GM23338 (cell line): ENCODE measurements around the gene PDE7B. TPM values are rescaled to one million over a fixed set of nuclear protein-coding genes. Genes with fewer than 3 reads are reported as not detected.

Experiments
- ATAC-seq: fragments of 200-7000 bp; cut with Tn5 transposase; 3 replicates; pipeline ENCODE4 v1.9.1; 2020
- DNase-seq: peaks from one replicate; pipeline ENCODE4 v3.0.0-alpha.2; 2015; ENCODE audit warnings: low spot score
- H2AFZ ChIP-seq: fragments of 200-600 bp; sonication (generic); 2 replicates; pipeline ENCODE4 v1.8.0; 2016; ENCODE audit warnings: antibody characterized with exemption, mild to moderate bottlenecking, moderate library complexity
- H3F3A ChIP-seq: fragments of 200-600 bp; sonication (generic); replicated peaks from 2 replicates; pipeline ENCODE4 v1.8.0; 2017; ENCODE audit warnings: antibody characterized with exemption, mixed run types, low read depth
- H3K27ac ChIP-seq: fragments of 200-600 bp; sonication (generic); 2 replicates; pipeline ENCODE4 v1.6.1; 2016; ENCODE audit warnings: low read depth
- H3K27me3 ChIP-seq: fragments of 200-600 bp; sonication (generic); 2 replicates; pipeline ENCODE4 v1.8.0; 2016; ENCODE audit warnings: mild to moderate bottlenecking, mixed run types, moderate library complexity; ENCODE audit not compliant: insufficient read depth
- H3K36me3 ChIP-seq: fragments of 200-600 bp; sonication (generic); 2 replicates; pipeline ENCODE4 v1.8.0; 2016; ENCODE audit warnings: mild to moderate bottlenecking; ENCODE audit not compliant: insufficient read depth
- H3K4me1 ChIP-seq: fragments of 200-600 bp; sonication (generic); 2 replicates; pipeline ENCODE4 v1.8.0; 2016; ENCODE audit warnings: mild to moderate bottlenecking, moderate library complexity; ENCODE audit not compliant: insufficient read depth
- H3K4me2 ChIP-seq: fragments of 200-600 bp; sonication (generic); 2 replicates; pipeline ENCODE4 v1.7.1; 2017; ENCODE audit warnings: mixed run types
- H3K4me3 ChIP-seq: fragments of 200-600 bp; sonication (generic); 2 replicates; pipeline ENCODE4 v1.6.1; 2016; ENCODE audit warnings: mixed run types
- H3K79me2 ChIP-seq: fragments of 200-600 bp; sonication (generic); replicated peaks from 2 replicates; pipeline ENCODE4 v1.8.0; 2017; ENCODE audit warnings: mild to moderate bottlenecking; ENCODE audit not compliant: insufficient read depth
- H3K9me2 ChIP-seq: fragments of 200-600 bp; sonication (generic); 2 replicates; pipeline ENCODE4 v1.8.0; 2017; ENCODE audit not compliant: insufficient read depth
- H4K20me1 ChIP-seq: fragments of 200-600 bp; sonication (generic); replicated peaks from 2 replicates; pipeline ENCODE4 v1.8.0; 2017; ENCODE audit warnings: mild to moderate bottlenecking; ENCODE audit not compliant: insufficient read depth
- H3K27ac Mint-ChIP-seq: 2 replicates; pipeline ENCODE4 v1.8.0; 2020; ENCODE audit warnings: inconsistent platforms, mild to moderate bottlenecking, moderate library complexity, mixed read lengths
- H3K27me3 Mint-ChIP-seq: 3 replicates; pipeline ENCODE4 v1.8.0; 2022; ENCODE audit warnings: low read depth, mild to moderate bottlenecking, moderate library complexity, mixed read lengths, inconsistent platforms; ENCODE audit not compliant: insufficient read depth, poor library complexity
- H3K36me3 Mint-ChIP-seq: 3 replicates; pipeline ENCODE4 v1.8.0; 2021; ENCODE audit warnings: low read depth, mild to moderate bottlenecking, inconsistent platforms, moderate library complexity, mixed read lengths
- H3K4me1 Mint-ChIP-seq: 3 replicates; pipeline ENCODE4 v1.8.0; 2020; ENCODE audit warnings: mild to moderate bottlenecking, inconsistent platforms, mixed read lengths
- H3K4me3 Mint-ChIP-seq: 3 replicates; pipeline ENCODE4 v1.8.0; 2021; ENCODE audit warnings: moderate library complexity, mild to moderate bottlenecking, inconsistent platforms, mixed read lengths
- H3K9me3 Mint-ChIP-seq: 3 replicates; pipeline ENCODE4 v1.8.0; 2020; ENCODE audit warnings: moderate library complexity, mild to moderate bottlenecking, inconsistent platforms, mixed read lengths
- CREB1 ChIP-seq: fragments of 250-450 bp; sonication (Bioruptor Pico); IDR thresholded peaks from 2 replicates; pipeline ENCODE4 v1.5.0; 2020; ENCODE audit warnings: low read depth, mild to moderate bottlenecking, moderate library complexity
- ETS1 ChIP-seq: IDR thresholded peaks from 2 replicates; pipeline ENCODE4 v1.6.1; 2016; ENCODE audit warnings: antibody characterized with exemption
- EZH2 ChIP-seq: fragments of 200-600 bp; sonication (generic); IDR thresholded peaks from one replicate; pipeline ENCODE4 v1.8.0; 2017; ENCODE audit warnings: antibody characterized with exemption, mild to moderate bottlenecking, low read depth; ENCODE audit not compliant: unreplicated experiment
- EZH2phosphoT487 ChIP-seq: fragments of 200-600 bp; sonication (generic); IDR thresholded peaks from one replicate; pipeline ENCODE4 v1.8.1; 2018; ENCODE audit warnings: antibody characterized with exemption; ENCODE audit not compliant: unreplicated experiment
- JUNB ChIP-seq: IDR thresholded peaks from one replicate; pipeline ENCODE4 v1.6.1; 2016; ENCODE audit warnings: antibody characterized with exemption; ENCODE audit not compliant: unreplicated experiment
- POLR2AphosphoS5 ChIP-seq: IDR thresholded peaks from 2 replicates; pipeline ENCODE4 v1.6.1; 2016; ENCODE audit warnings: antibody characterized with exemption, low read depth
- STAT1 ChIP-seq: IDR thresholded peaks from one replicate; pipeline ENCODE4 v1.6.1; 2016; ENCODE audit warnings: antibody characterized with exemption; ENCODE audit not compliant: unreplicated experiment
- ZNF114 ChIP-seq: fragments of 250-450 bp; sonication (Bioruptor Pico); IDR thresholded peaks from 2 replicates; pipeline ENCODE4 v1.5.0; 2020; ENCODE audit warnings: mild to moderate bottlenecking, moderate library complexity
- ZNF331 ChIP-seq: fragments of 250-450 bp; sonication (Bioruptor Pico); IDR thresholded peaks from 2 replicates; pipeline ENCODE4 v1.5.0; 2020; ENCODE audit warnings: low read depth, mild to moderate bottlenecking, moderate library complexity
- ZNF462 ChIP-seq: fragments of 250-450 bp; sonication (Bioruptor Pico); IDR thresholded peaks from 2 replicates; pipeline ENCODE4 v1.5.0; 2020; ENCODE audit warnings: mild to moderate bottlenecking, moderate library complexity
- polyA plus RNA-seq: library from polyadenylated mRNA; unstranded; fragments of >200 nt; fragmentation: Nextera tagmentation; extraction: Ambion mirVana; gene quantifications from 2 replicates; pipeline ENCODE4 v1.2.1, GENCODE V29; 2016
- total RNA-seq: library from RNA; depleted of rRNA; stranded (reverse); fragments of >200 nt; shearing (Covaris generic); gene quantifications from 2 replicates; pipeline ENCODE4 v1.2.3, GENCODE V29; 2014

The PDE7B gene
- total and polyA plus RNA-seq, 2 experiments from 2014 or later = 0.07 TPM; not detected in 1

GRCh38 chr6:136115941-136116340 lies 264.4 kb downstream of the PDE7B start (continued):
- no peak for TF ChIP-seq ZNF462

GRCh38 chr6:136117081-136117480 lies 265.6 kb downstream of the PDE7B start:
- H3K36me3 Mint-ChIP-seq = no peaks in the 10 kb centered on the region
- no peak overlapping the region for H3K4me2 ChIP-seq
- peaks cover 5% of the 10 kb centered on the region for H3K4me1 Mint-ChIP-seq
- TF ChIP-seq STAT1 = no peak
- TF ChIP-seq ZNF114 (CRISPR knock-in tag) = no peak
- TF ChIP-seq EZH2 = no peak
- TF ChIP-seq ZNF462 = no peak
- TF ChIP-seq EZH2phosphoT487 = no peak
- TF ChIP-seq CREB1 (CRISPR knock-in tag) = no peak
- TF ChIP-seq POLR2AphosphoS5 = no peak
- no peak for TF ChIP-seq JUNB
- TF ChIP-seq ZNF331 (CRISPR knock-in tag) = no peak
- TF ChIP-seq ETS1 = no peak

More at GRCh38 chr6:136117081-136117480, 265.6 kb downstream of the PDE7B start:
- Mint-ChIP-seq H3K27me3 (no peaks in the 10 kb centered on the region), H3K9me3 (no peaks in the 10 kb centered on the region), H3K27ac (no peak overlapping the region), H3K4me3 (no peak overlapping the region)
- ATAC-seq (no peak), DNase-seq (no peak)
- H4K20me1 ChIP-seq = no peaks in the 10 kb centered on the region
- no peak overlapping the region for H3K4me3 ChIP-seq
- H3K36me3 ChIP-seq = no peaks in the 10 kb centered on the region
- no peaks in the 10 kb centered on the region; the same call in 1 of the 2 replicates for H3K27me3 ChIP-seq
- H3K27ac ChIP-seq = no peak overlapping the region
- no peaks in the 10 kb centered on the region for H3K4me1 ChIP-seq
- H3F3A ChIP-seq = no peaks in the 10 kb centered on the region
- 0 out of 2 replicates have a peak, but pooled peaks cover 14% of the 10 kb centered on the region for H3K9me2 ChIP-seq
- no peaks in the 10 kb centered on the region for H3K79me2 ChIP-seq
- no peak overlapping the region for H2AFZ ChIP-seq
